SK-N-SH (cell line): ENCODE results near the gene CDH13. TPM values are rescaled to one million over a fixed set of nuclear protein-coding genes. Genes with fewer than 3 reads are reported as not detected.

Experiments
- CTCF ChIA-PET: fragments of 300-600, 350-600 bp; formaldehyde crosslinking; extraction: SDS; loops from one replicate; lab custom pipeline; 2021; lab: Yijun Ruan, JAX
- POLR2A ChIA-PET: fragments of 350-600 bp; sonication (Branson Sonifier 250); formaldehyde crosslinking; extraction: SDS; loops from one replicate; lab custom pipeline; 2020; ENCODE audit warnings: antibody characterized with exemption, inconsistent platforms; lab: Yijun Ruan, JAX
- DNase-seq: peaks from one replicate; pipeline ENCODE4 v3.0.0; 2012
- H2AFZ ChIP-seq: fragments of 200-600 bp; sonication (generic); 2 replicates; pipeline ENCODE4 v1.8.1; 2016; ENCODE audit warnings: antibody characterized with exemption, mild to moderate bottlenecking, low read depth
- H3F3A ChIP-seq: fragments of 200-600 bp; sonication (generic); replicated peaks from 2 replicates; pipeline ENCODE3; 2016; ENCODE audit warnings: antibody characterized with exemption, mild to moderate bottlenecking; ENCODE audit not compliant: insufficient read depth
- H3K27ac ChIP-seq, 2 experiments: fragments of 200-500 bp in 1 of 2; fragments of 200-600 bp in 1 of 2; sonication (Bioruptor generic) in 1 of 2; sonication (generic), shearing (Covaris generic) in 1 of 2; 2 replicates each; pipeline versions ENCODE4 v1.5.1 to v1.6.1; 2014 to 2016; ENCODE audit warnings: low read depth in 2 of 2, inconsistent platforms in 1 of 2, low read length in 1 of 2, mild to moderate bottlenecking in 1 of 2, mixed read lengths in 1 of 2
- H3K27me3 ChIP-seq: fragments of 200-600 bp; sonication (generic), shearing (Covaris generic); 2 replicates; pipeline ENCODE4 v1.6.1; 2016; ENCODE audit warnings: mixed run types; ENCODE audit not compliant: insufficient read depth
- H3K36me3 ChIP-seq, 2 experiments: fragments of 200-500 bp in 1 of 2; fragments of 200-600 bp in 1 of 2; sonication (Bioruptor generic) in 1 of 2; sonication (generic) in 1 of 2; replicated peaks in 1 of 2; 2 replicates each; pipeline versions ENCODE3 to v1.5.1; 2014 to 2016; ENCODE audit warnings: low read length in 1 of 2, mild to moderate bottlenecking in 1 of 2; ENCODE audit not compliant: insufficient read depth in 2 of 2, control insufficient read depth in 1 of 2
- H3K4me1 ChIP-seq, 2 experiments: fragments of 200-500 bp in 1 of 2; fragments of 200-600 bp in 1 of 2; sonication (Bioruptor generic) in 1 of 2; sonication (generic), shearing (Covaris generic) in 1 of 2; 2 replicates each; pipeline versions ENCODE4 v1.5.1 to v1.6.1; 2014 to 2016; ENCODE audit warnings: low read depth in 1 of 2, low read length in 1 of 2, mixed run types in 1 of 2; ENCODE audit not compliant: insufficient read depth in 2 of 2, control insufficient read depth in 1 of 2
- H3K4me2 ChIP-seq: fragments of 200-600 bp; sonication (generic), shearing (Covaris generic); 2 replicates; pipeline ENCODE4 v1.6.1; 2017; ENCODE audit warnings: mixed run types
- H3K4me3 ChIP-seq, 2 experiments: fragments of 200-500 bp in 1 of 2; fragments of 200-600 bp in 1 of 2; sonication (Bioruptor generic) in 1 of 2; sonication (generic), shearing (Covaris generic) in 1 of 2; 2 replicates each; pipeline versions ENCODE4 v1.5.1 to v1.8.1; 2014 to 2016; ENCODE audit warnings: low read depth in 2 of 2, inconsistent platforms in 1 of 2, low read length in 1 of 2, mild to moderate bottlenecking in 1 of 2, mixed read lengths in 1 of 2, moderate library complexity in 1 of 2
- H3K79me2 ChIP-seq: fragments of 200-600 bp; sonication (generic); 2 replicates; pipeline ENCODE4 v1.8.1; 2017; ENCODE audit warnings: mild to moderate bottlenecking; ENCODE audit not compliant: insufficient read depth
- H3K9ac ChIP-seq: fragments of 200-600 bp; sonication (generic); 2 replicates; pipeline ENCODE4 v1.6.1; 2017; ENCODE audit warnings: mixed run types
- H3K9me2 ChIP-seq: fragments of 200-600 bp; sonication (generic); 2 replicates; pipeline ENCODE4 v1.6.1; 2017; ENCODE audit warnings: mixed run types
- H3K9me3 ChIP-seq: fragments of 200-600 bp; sonication (generic); 2 replicates; pipeline ENCODE4 v1.6.1; 2017; ENCODE audit warnings: mixed run types, mild to moderate bottlenecking, moderate library complexity
- H4K20me1 ChIP-seq: fragments of 200-600 bp; sonication (generic); 2 replicates; pipeline ENCODE4 v1.6.1; 2017; ENCODE audit warnings: mild to moderate bottlenecking, mixed run types; ENCODE audit not compliant: insufficient read depth
- CHD2 ChIP-seq: fragments of 150-350 bp; IDR thresholded peaks from 2 replicates; pipeline ENCODE4 v1.6.1; 2018; ENCODE audit warnings: low read length; ENCODE audit not compliant: partially characterized antibody
- EP300 ChIP-seq, 2 experiments: IDR thresholded peaks; 2 replicates each; pipeline versions ENCODE4 v1.4.0 to v1.6.1; 2012; ENCODE audit warnings: borderline replicate concordance in 1 of 2, low read depth in 1 of 2, low read length in 1 of 2
- FOSL2 ChIP-seq: IDR thresholded peaks from 2 replicates; pipeline ENCODE4 v1.4.0; 2012; ENCODE audit warnings: low read depth, mild to moderate bottlenecking, moderate library complexity, borderline replicate concordance
- FOXJ3 ChIP-seq: sonication (generic); formaldehyde crosslinking; IDR thresholded peaks from 2 replicates; pipeline ENCODE4 v1.5.1; 2020; ENCODE audit warnings: mild to moderate bottlenecking, missing genetic modification reagents
- FOXM1 ChIP-seq: IDR thresholded peaks from 2 replicates; pipeline ENCODE4 v1.4.0; 2012; ENCODE audit warnings: low read depth, mild to moderate bottlenecking
- GABPA ChIP-seq: IDR thresholded peaks from 2 replicates; pipeline ENCODE4 v1.4.0; 2012; ENCODE audit warnings: low read depth, mild to moderate bottlenecking
- GATA2 ChIP-seq: sonication (generic); formaldehyde crosslinking; IDR thresholded peaks from 2 replicates; pipeline ENCODE4 v1.5.0; 2020; ENCODE audit warnings: mild to moderate bottlenecking, missing genetic modification reagents
- JUND ChIP-seq: IDR thresholded peaks from 2 replicates; pipeline ENCODE4 v1.4.0; 2012
- MAX ChIP-seq: IDR thresholded peaks from 2 replicates; pipeline ENCODE4 v1.4.0; 2012; ENCODE audit warnings: low read depth
- NFIC ChIP-seq: IDR thresholded peaks from 2 replicates; pipeline ENCODE4 v1.4.0; 2012; ENCODE audit warnings: borderline replicate concordance
- PBX3 ChIP-seq: IDR thresholded peaks from 2 replicates; pipeline ENCODE4; 2012
- POLR2AphosphoS5 ChIP-seq: IDR thresholded peaks from 2 replicates; pipeline ENCODE4 v1.6.1; 2012; ENCODE audit warnings: low read depth, low read length
- RAD21 ChIP-seq: IDR thresholded peaks from 2 replicates; pipeline ENCODE4 v1.6.1; 2012; ENCODE audit warnings: mild to moderate bottlenecking, low read length
- REST ChIP-seq: IDR thresholded peaks from 2 replicates; pipeline ENCODE4 v1.6.1; 2012; ENCODE audit warnings: mild to moderate bottlenecking, low read depth, low read length, moderate library complexity
- RFX5 ChIP-seq: IDR thresholded peaks from 2 replicates; pipeline ENCODE4 v1.6.1; 2012; ENCODE audit warnings: mild to moderate bottlenecking, improper control_type of control experiment, low read length
- RXRA ChIP-seq: IDR thresholded peaks from 2 replicates; pipeline ENCODE4 v1.4.0; 2012; ENCODE audit warnings: low read depth, mild to moderate bottlenecking, borderline replicate concordance
- TCF12 ChIP-seq: IDR thresholded peaks from 2 replicates; pipeline ENCODE4 v1.4.0; 2012
- USF1 ChIP-seq: IDR thresholded peaks from 2 replicates; pipeline ENCODE4 v1.4.0; 2012; ENCODE audit warnings: low read depth, borderline replicate concordance
- USF2 ChIP-seq: fragments of 150-350 bp; IDR thresholded peaks from 2 replicates; pipeline ENCODE4 v1.6.1; 2017; ENCODE audit warnings: antibody characterized with exemption, low read length, low read depth, borderline replicate concordance
- ZBTB33 ChIP-seq: IDR thresholded peaks from 2 replicates; pipeline ENCODE4 v1.4.0; 2012; ENCODE audit warnings: low read depth, borderline replicate concordance
- WGBS: methylation state at CpG from one replicate; pipeline ENCODE4 v1.1.6; 2017; ENCODE audit warnings: low lambda C conversion rate; 5-methylcytosine and 5-hydroxymethylcytosine counted together
- polyA plus RNA-seq, 3 experiments: library from polyadenylated mRNA; depleted of rRNA; stranded (reverse); fragments of >200 nt; gene quantifications; 2 replicates each; pipeline ENCODE4 v1.2.3, GENCODE V29; 2012

CDH13 gene
- polyA plus RNA-seq, 1 of the 3 experiments (the other 2 are of a cell fraction): 93.0 TPM

- Histone ChIP-seq H4K20me1 (no peaks in the 10 kb centered on the region), H3K9me2 (no peaks in the 10 kb centered on the region), H3K9me3 (no peaks in the 10 kb centered on the region), H3K9ac (no peak overlapping the region), H2AFZ (no peak overlapping the region), H3K27me3 (no peaks in the 10 kb centered on the region), H3K36me3 (peaks cover 0 to 5% of the 10 kb centered on the region in 2 experiments), H3K27ac (no peak overlapping the region), H3F3A (no peaks in the 10 kb centered on the region), H3K4me2 (no peak overlapping the region), H3K79me2 (no peaks in the 10 kb centered on the region), H3K4me1 (no peaks in the 10 kb centered on the region), H3K4me3 (no peak overlapping the region)
- no peak for TF ChIP-seq TCF12
- no peak for TF ChIP-seq MAX
- no peak for TF ChIP-seq RAD21
- TF ChIP-seq EP300 (IDR thresholded peaks at IDR 0.05; ENCODE audit: borderline replicate concordance in 1 of 2, low read depth in 1 of 2, low read length in 1 of 2): no peak
- TF ChIP-seq NFIC: no peak
- TF ChIP-seq CHD2: no peak
- no peak for TF ChIP-seq PBX3
- no peak for TF ChIP-seq ZBTB33
- no peak for TF ChIP-seq RXRA
- TF ChIP-seq POLR2AphosphoS5: no peak
- TF ChIP-seq GATA2 (CRISPR knock-in tag): no peak
- TF ChIP-seq FOXM1: no peak
- no peak for TF ChIP-seq USF2
- no peak for DNase-seq
- ChIA-PET CTCF (no interaction called here), POLR2A (no interaction called here)
- WGBS: 53% methylated on average over 6 of the region's 6 CpGs
These were observed 1049.3 kb downstream of the CDH13 start for GRCh38 chr16:83676086-83676485.

GRCh38 chr16:83680980-83681379 lies 1054.2 kb downstream of the CDH13 start:
- CTCF ChIA-PET: no interaction called here
- POLR2A ChIA-PET: no interaction called here
- TF ChIP-seq FOSL2 (no peak), RFX5 (no peak), GABPA (no peak), RAD21 (no peak), REST (no peak), GATA2 (CRISPR knock-in tag) (no peak), PBX3 (no peak), USF1 (no peak), JUND (no peak), FOXJ3 (no peak)

More at GRCh38 chr16:83680980-83681379, 1054.2 kb downstream of the CDH13 start:
- no peak overlapping the region for H3K4me3 ChIP-seq
- no peak overlapping the region for H2AFZ ChIP-seq
- H3K4me2 ChIP-seq: no peak overlapping the region
- no peaks in the 10 kb centered on the region for H3K79me2 ChIP-seq
- no peaks in the 10 kb centered on the region for H3K36me3 ChIP-seq
- no peak overlapping the region for H3K9ac ChIP-seq
- H3K9me3 ChIP-seq: no peaks in the 10 kb centered on the region
- DNase-seq: no peak
- no peaks in the 10 kb centered on the region for H3K27me3 ChIP-seq
- 63% methylated on average over 4 of the region's 4 CpGs for WGBS
- H3K9me2 ChIP-seq: no peaks in the 10 kb centered on the region
- H3F3A ChIP-seq: no peaks in the 10 kb centered on the region
- no peaks in the 10 kb centered on the region for H3K4me1 ChIP-seq
- no peak overlapping the region for H3K27ac ChIP-seq
- H4K20me1 ChIP-seq: no peaks in the 10 kb centered on the region
